Mesenchymal stem cell (in vitro differentiated cells and primary cell): Measurements from ENCODE around the gene ZNF366.
A peak's percentile ranks its signal among the peaks of the same experiment; 100 is the strongest.

Source experiments
- DNase-seq: peaks from one replicate; pipeline ENCODE4 v3.0.0-alpha.2; 2013
- H2AFZ ChIP-seq: one replicate; pipeline ENCODE4 v1.6.1; 2013; ENCODE audit warnings: low read depth, mild to moderate bottlenecking, control low read depth, inconsistent platforms, low read length, moderate library complexity
- H2AK5ac ChIP-seq: 2 replicates; pipeline ENCODE4 v1.6.1; 2013; ENCODE audit warnings: low read length, moderate library complexity, mild to moderate bottlenecking, inconsistent platforms; ENCODE audit not compliant: severe bottlenecking
- H2BK120ac ChIP-seq: one replicate; pipeline ENCODE4 v1.6.1; 2013; ENCODE audit warnings: low read depth, mild to moderate bottlenecking, inconsistent platforms, low read length, moderate library complexity
- H2BK12ac ChIP-seq, 2 experiments: one replicate each; pipeline ENCODE4 v1.6.1; 2013; ENCODE audit warnings: inconsistent platforms in 2 of 2, low read length in 2 of 2, mild to moderate bottlenecking in 2 of 2, moderate library complexity in 2 of 2, control low read depth in 1 of 2
- H2BK15ac ChIP-seq: one replicate; pipeline ENCODE4 v1.6.1; 2013; ENCODE audit warnings: mild to moderate bottlenecking, low read depth, inconsistent platforms; ENCODE audit not compliant: poor library complexity, severe bottlenecking
- H2BK5ac ChIP-seq: 2 replicates; pipeline ENCODE4 v1.6.1; 2013; ENCODE audit warnings: low read depth, mild to moderate bottlenecking, low read length, control low read depth, inconsistent platforms; ENCODE audit not compliant: poor library complexity, severe bottlenecking
- H3K14ac ChIP-seq, 2 experiments: one replicate each; pipeline ENCODE4 v1.6.1; 2013; ENCODE audit warnings: inconsistent platforms in 2 of 2, low read length in 2 of 2, control low read depth in 1 of 2, mild to moderate bottlenecking in 1 of 2, moderate library complexity in 1 of 2
- H3K18ac ChIP-seq, 2 experiments: one replicate each; pipeline ENCODE4 v1.6.1; 2013; ENCODE audit warnings: inconsistent platforms in 2 of 2, low read length in 2 of 2, control low read depth in 1 of 2, low read depth in 1 of 2, mild to moderate bottlenecking in 1 of 2
- H3K23ac ChIP-seq, 2 experiments: one replicate each; pipeline ENCODE4 v1.6.1; 2013; ENCODE audit warnings: inconsistent platforms in 2 of 2, low read length in 2 of 2, mild to moderate bottlenecking in 2 of 2, moderate library complexity in 2 of 2, control low read depth in 1 of 2
- H3K27ac ChIP-seq: 2 replicates; pipeline ENCODE4 v1.5.1; 2013; ENCODE audit warnings: mild to moderate bottlenecking, moderate library complexity, low read length, control low read depth, inconsistent platforms; ENCODE audit not compliant: poor library complexity, severe bottlenecking
- H3K27me3 ChIP-seq, 2 experiments: 2 replicates each; pipeline versions ENCODE4 v1.6.1 to v1.7.0; 2013; ENCODE audit warnings: low read length in 2 of 2, mild to moderate bottlenecking in 2 of 2, moderate library complexity in 2 of 2, control low read depth in 1 of 2, inconsistent platforms in 1 of 2; ENCODE audit not compliant: control insufficient read depth in 1 of 2, insufficient read depth in 1 of 2
- H3K36me3 ChIP-seq, 2 experiments: 2 replicates each; pipeline versions ENCODE4 v1.6.1 to v1.7.0; 2013; ENCODE audit warnings: low read length in 2 of 2, control low read depth in 1 of 2, inconsistent platforms in 1 of 2, low read depth in 1 of 2, mild to moderate bottlenecking in 1 of 2; ENCODE audit not compliant: insufficient read depth in 2 of 2, control insufficient read depth in 1 of 2
- H3K4ac ChIP-seq, 2 experiments: one replicate each; pipeline ENCODE4 v1.6.1; 2013; ENCODE audit warnings: inconsistent platforms in 2 of 2, low read length in 2 of 2, mild to moderate bottlenecking in 2 of 2, moderate library complexity in 2 of 2, control low read depth in 1 of 2, low read depth in 1 of 2
- H3K4me1 ChIP-seq: 2 replicates; pipeline ENCODE4 v1.6.1; 2013; ENCODE audit warnings: low read depth, low read length, control low read depth; ENCODE audit not compliant: control insufficient read depth, insufficient read depth
- H3K4me2 ChIP-seq: 2 replicates; pipeline ENCODE4 v1.6.1; 2013; ENCODE audit warnings: low read length, mild to moderate bottlenecking, inconsistent platforms; ENCODE audit not compliant: poor library complexity, severe bottlenecking
- H3K4me3 ChIP-seq, 2 experiments: 2 replicates each; pipeline versions ENCODE4 v1.5.1 to v1.7.0; 2013; ENCODE audit warnings: low read length in 2 of 2, mild to moderate bottlenecking in 2 of 2, control low read depth in 1 of 2, low read depth in 1 of 2; ENCODE audit not compliant: insufficient read depth in 1 of 2
- H3K79me1 ChIP-seq: replicated peaks from 2 replicates; pipeline ENCODE4 v1.6.1; 2013; ENCODE audit warnings: mild to moderate bottlenecking, control low read depth, low read length, inconsistent platforms; ENCODE audit not compliant: poor library complexity, severe bottlenecking
- H3K9ac ChIP-seq: 2 replicates; pipeline ENCODE4 v1.7.0; 2013; ENCODE audit warnings: mild to moderate bottlenecking, low read length, moderate library complexity
- H3K9me3 ChIP-seq: 2 replicates; pipeline ENCODE4 v1.7.0; 2013; ENCODE audit warnings: mild to moderate bottlenecking, low read length; ENCODE audit not compliant: control insufficient read depth
- H4K8ac ChIP-seq: one replicate; pipeline ENCODE4 v1.6.1; 2013; ENCODE audit warnings: inconsistent platforms, mild to moderate bottlenecking, low read length, moderate library complexity
- H4K91ac ChIP-seq: one replicate; pipeline ENCODE4 v1.6.1; 2013; ENCODE audit warnings: mild to moderate bottlenecking, low read length, inconsistent platforms
- WGBS: methylation state at CpG from one replicate; pipeline ENCODE4 v1.1.7; 2013; ENCODE audit warnings: mixed read lengths; 5-methylcytosine and 5-hydroxymethylcytosine counted together

ZNF366 gene

DNA sequence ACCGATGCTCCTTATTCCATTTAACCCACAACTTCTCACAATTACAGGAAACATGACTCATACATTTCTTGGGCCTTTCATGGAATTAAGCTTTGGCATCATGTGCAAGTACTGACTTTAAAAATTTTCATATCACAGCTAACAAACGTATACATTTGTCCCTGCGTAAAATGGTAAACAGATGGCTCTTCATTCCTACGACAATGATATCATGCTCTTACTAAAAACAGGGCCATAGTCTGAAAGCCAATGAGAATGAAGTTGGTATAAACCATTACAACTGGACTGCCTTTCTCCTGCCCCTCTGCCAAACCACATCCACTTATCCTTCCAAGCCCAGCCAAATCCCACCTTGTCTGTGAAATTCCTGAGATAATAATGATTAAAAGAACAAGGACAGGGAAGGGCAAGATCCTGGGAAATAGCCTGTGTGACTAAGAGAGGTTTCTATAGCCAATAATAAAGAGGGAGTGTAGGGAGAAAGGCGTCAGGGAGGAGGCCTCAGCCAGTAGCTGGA is 44.9 kb upstream of the ZNF366 start:
- H3K27me3 ChIP-seq = no peaks in the 10 kb centered on the region
- no peak overlapping the region for H2BK120ac ChIP-seq
- no peak overlapping the region for H4K8ac ChIP-seq
- no peak overlapping the region for H3K14ac ChIP-seq
- 42% methylated on average over 5 of the region's 5 CpGs for WGBS
- H3K4me2 ChIP-seq = no peak overlapping the region
- H3K36me3 ChIP-seq = no peaks in the 10 kb centered on the region
- H3K79me1 ChIP-seq = no peaks in the 10 kb centered on the region
- no peak overlapping the region for H2BK5ac ChIP-seq
- no peak overlapping the region for H4K91ac ChIP-seq
- H3K9ac ChIP-seq = no peak overlapping the region
- no peak overlapping the region for H2AK5ac ChIP-seq
- H3K27ac ChIP-seq = no peak overlapping the region
- no peak overlapping the region for H3K4ac ChIP-seq
- no peak overlapping the region for H3K23ac ChIP-seq
- no peak overlapping the region for H2BK15ac ChIP-seq
- H3K4me1 ChIP-seq = peaks cover 9% of the 10 kb centered on the region
- peaks cover 18% of the 10 kb centered on the region for H3K9me3 ChIP-seq
- H3K18ac ChIP-seq = peak overlapping the region; percentile 25 to 76
- H2AFZ ChIP-seq = no peak overlapping the region
- no peak overlapping the region for H3K4me3 ChIP-seq
- DNase-seq = peak; percentile 63
- H2BK12ac ChIP-seq = no peak overlapping the region

DNA sequence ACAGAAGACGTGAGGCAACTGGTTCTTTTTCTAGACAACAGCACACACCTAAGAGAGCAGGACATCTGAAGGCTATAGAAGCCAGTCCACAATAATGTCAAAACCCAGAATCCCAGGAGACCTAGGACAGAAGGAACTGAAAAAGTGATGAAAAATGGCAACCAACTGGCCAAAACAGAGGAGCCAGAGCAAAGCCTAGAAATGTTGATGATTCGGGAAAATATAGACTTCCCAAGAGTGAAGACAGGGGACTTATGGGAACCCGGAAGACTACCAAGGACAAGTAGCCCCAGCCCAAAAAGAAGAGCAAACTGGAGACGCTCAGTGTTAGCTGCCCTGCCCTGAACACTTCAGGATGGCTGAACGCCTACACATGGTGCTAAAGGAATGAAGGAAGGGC is 43.4 kb upstream of the ZNF366 start:
- H3K9ac ChIP-seq = no peak overlapping the region
- no peak overlapping the region for H3K18ac ChIP-seq
- H3K4me2 ChIP-seq = no peak overlapping the region
- no peak overlapping the region for H2BK120ac ChIP-seq
- H3K4me1 ChIP-seq = no peaks in the 10 kb centered on the region
- no peak for DNase-seq
- H3K14ac ChIP-seq = no peak overlapping the region
- no peak overlapping the region for H2BK15ac ChIP-seq
- no peak overlapping the region for H3K4me3 ChIP-seq
- no peak overlapping the region for H2BK12ac ChIP-seq
- no peak overlapping the region for H2AFZ ChIP-seq
- no peak overlapping the region for H3K23ac ChIP-seq
- H3K27me3 ChIP-seq = no peaks in the 10 kb centered on the region
- H3K36me3 ChIP-seq = no peaks in the 10 kb centered on the region
- peaks cover 33% of the 10 kb centered on the region for H3K9me3 ChIP-seq
- H4K8ac ChIP-seq = no peak overlapping the region
- no peak overlapping the region for H3K4ac ChIP-seq
- H4K91ac ChIP-seq = no peak overlapping the region
- WGBS = 98% methylated on average over 5 of the region's 5 CpGs
- no peak overlapping the region for H3K27ac ChIP-seq
- no peak overlapping the region for H2BK5ac ChIP-seq
- no peaks in the 10 kb centered on the region for H3K79me1 ChIP-seq
- H2AK5ac ChIP-seq = no peak overlapping the region

DNA sequence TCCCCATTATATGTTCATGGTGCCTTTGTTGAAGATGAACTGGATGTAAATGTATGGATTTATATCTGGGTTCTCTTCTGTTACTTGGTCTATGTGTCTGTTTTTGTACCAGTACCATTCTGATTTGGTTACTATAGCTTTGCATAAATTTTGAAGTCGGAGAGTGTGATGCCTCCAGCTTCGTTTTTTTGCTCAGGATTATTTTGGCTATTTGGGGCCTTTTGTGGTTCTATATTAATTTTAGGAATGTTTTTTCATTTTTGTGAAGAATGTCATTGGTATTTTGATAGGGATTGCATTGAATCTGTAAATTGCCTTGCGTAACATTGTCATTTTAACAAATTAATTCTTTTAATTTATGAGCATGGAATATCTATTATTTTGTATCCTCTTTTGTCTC is 36.6 kb upstream of the ZNF366 start:
- Histone ChIP-seq H3K27me3 (no peaks in the 10 kb centered on the region), H2AFZ (no peak overlapping the region), H3K23ac (no peak overlapping the region), H3K4me1 (peaks cover 4% of the 10 kb centered on the region), H3K9me3 (peaks cover 36% of the 10 kb centered on the region), H2BK120ac (no peak overlapping the region), H4K8ac (no peak overlapping the region), H3K4me3 (no peak overlapping the region), H2BK12ac (no peak overlapping the region), H3K4ac (no peak overlapping the region), H3K14ac (no peak overlapping the region), H3K36me3 (no peaks in the 10 kb centered on the region), H2BK5ac (no peak overlapping the region), H3K27ac (no peak overlapping the region), H3K4me2 (no peak overlapping the region), H3K18ac (no peak overlapping the region), H2BK15ac (no peak overlapping the region), H4K91ac (no peak overlapping the region), H3K9ac (no peak overlapping the region), H2AK5ac (no peak overlapping the region), H3K79me1 (no peaks in the 10 kb centered on the region)
- DNase-seq = no peak
- WGBS = 83% methylated on average over 2 of the region's 3 CpGs

DNA sequence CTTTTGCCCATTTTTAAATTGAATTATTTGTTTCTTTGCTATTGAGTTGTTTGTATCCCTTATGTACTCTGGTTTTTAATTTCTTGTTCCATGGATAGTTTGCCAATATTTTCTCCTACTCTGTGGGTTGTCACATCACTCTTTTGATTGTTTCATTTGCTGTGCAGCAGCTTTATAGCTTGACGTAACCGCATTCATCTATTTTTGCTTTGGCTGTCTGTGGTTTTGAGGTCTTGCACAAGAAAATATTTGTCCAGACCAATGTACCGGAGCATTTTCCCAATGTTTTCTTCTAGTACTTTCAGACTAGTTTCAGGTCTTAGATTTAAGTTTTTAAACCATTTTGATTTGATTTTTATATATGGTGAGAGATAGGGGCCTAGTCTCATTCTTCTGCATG is 36.2 kb upstream of the ZNF366 start:
- Histone ChIP-seq H2BK5ac (no peak overlapping the region), H2BK120ac (no peak overlapping the region), H3K27ac (no peak overlapping the region), H2AFZ (no peak overlapping the region), H3K9ac (no peak overlapping the region), H3K4me1 (peaks cover 4% of the 10 kb centered on the region), H2AK5ac (no peak overlapping the region), H3K9me3 (peaks cover 31% of the 10 kb centered on the region), H4K91ac (no peak overlapping the region), H2BK12ac (no peak overlapping the region), H3K36me3 (no peaks in the 10 kb centered on the region), H3K18ac (no peak overlapping the region), H4K8ac (no peak overlapping the region), H3K79me1 (no peaks in the 10 kb centered on the region), H3K4me3 (no peak overlapping the region), H3K4ac (no peak overlapping the region), H3K14ac (no peak overlapping the region), H3K4me2 (no peak overlapping the region), H3K27me3 (no peaks in the 10 kb centered on the region), H3K23ac (no peak overlapping the region), H2BK15ac (no peak overlapping the region)
- DNase-seq = peak; percentile 78
- WGBS = 78% methylated on average over 2 of the region's 3 CpGs
